OCI-LY1 (cell line): ENCODE measurements around the gene EXOC7.

Experiments used
- EZH2 ChIP-seq: fragments of 200-600 bp; sonication (generic), shearing (Covaris generic); IDR thresholded peaks from 2 replicates; pipeline ENCODE4 v1.8.0; 2017; ENCODE audit warnings: borderline replicate concordance, mixed run types, mild to moderate bottlenecking, antibody characterized with exemption, low read length, moderate library complexity, mixed read lengths
- TF ChIP-seq, protein P1 (sequence below): fragments of 200-600 bp; sonication (generic), shearing (Covaris generic); IDR thresholded peaks from 2 replicates; pipeline ENCODE4 v1.5.1; 2017; ENCODE audit warnings: mild to moderate bottlenecking, antibody characterized with exemption, low read length, moderate library complexity, mixed read lengths

DNA sequence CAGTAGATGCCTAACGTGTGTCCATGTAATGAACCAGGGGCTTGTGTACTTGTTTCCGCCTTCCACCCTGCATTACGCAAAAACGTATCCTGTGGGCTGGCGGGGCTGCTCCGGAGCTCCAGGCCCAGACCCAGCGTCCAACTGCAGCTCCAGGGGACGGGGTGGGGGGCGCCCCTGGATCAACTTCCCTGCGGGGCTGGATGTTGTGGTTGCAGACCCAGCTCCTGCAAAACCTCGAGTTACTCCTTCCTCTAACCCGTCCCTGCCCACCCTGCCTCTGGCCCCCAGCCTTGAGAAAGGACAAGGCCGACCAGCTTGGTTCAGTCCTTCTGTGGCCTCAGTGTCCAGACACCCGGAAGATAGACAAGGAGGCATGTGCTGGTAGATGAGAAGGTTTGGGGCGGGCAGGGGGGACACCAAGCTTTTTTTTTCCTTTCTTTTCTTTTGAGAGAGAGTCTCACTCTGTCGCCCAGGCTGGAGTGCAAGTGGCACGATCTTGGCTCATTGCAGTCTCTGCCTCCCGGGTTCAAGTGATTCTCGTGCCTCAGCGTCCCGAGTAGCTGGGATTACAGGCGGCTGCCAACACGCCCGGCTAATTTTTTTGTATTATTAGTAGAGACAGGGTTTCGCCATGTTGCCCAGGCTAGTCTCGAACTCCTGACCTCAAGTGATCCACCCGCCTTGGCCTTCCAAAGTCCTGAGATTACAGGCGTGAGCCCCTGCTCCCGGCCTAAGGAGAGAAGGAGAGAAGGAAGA is 731 bp upstream of the EXOC7 start:
- TF ChIP-seq, protein P1, sequence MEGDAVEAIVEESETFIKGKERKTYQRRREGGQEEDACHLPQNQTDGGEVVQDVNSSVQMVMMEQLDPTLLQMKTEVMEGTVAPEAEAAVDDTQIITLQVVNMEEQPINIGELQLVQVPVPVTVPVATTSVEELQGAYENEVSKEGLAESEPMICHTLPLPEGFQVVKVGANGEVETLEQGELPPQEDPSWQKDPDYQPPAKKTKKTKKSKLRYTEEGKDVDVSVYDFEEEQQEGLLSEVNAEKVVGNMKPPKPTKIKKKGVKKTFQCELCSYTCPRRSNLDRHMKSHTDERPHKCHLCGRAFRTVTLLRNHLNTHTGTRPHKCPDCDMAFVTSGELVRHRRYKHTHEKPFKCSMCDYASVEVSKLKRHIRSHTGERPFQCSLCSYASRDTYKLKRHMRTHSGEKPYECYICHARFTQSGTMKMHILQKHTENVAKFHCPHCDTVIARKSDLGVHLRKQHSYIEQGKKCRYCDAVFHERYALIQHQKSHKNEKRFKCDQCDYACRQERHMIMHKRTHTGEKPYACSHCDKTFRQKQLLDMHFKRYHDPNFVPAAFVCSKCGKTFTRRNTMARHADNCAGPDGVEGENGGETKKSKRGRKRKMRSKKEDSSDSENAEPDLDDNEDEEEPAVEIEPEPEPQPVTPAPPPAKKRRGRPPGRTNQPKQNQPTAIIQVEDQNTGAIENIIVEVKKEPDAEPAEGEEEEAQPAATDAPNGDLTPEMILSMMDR, result no peak
- TF ChIP-seq EZH2, result no peak
